Astrocyte (in vitro differentiated cells and primary cell): ENCODE data around the gene C20orf204. TPM values are rescaled to one million over a fixed set of nuclear protein-coding genes. Genes with fewer than 3 reads are reported as not detected.

Source experiments
- DNase-seq: peaks from one replicate; pipeline ENCODE4 v3.0.0-alpha.2; 2010; ENCODE audit warnings: low read depth
- FAIRE-seq: peaks from 2 replicates; lab custom pipeline; 2011; peaks lifted over from hg19 to GRCh38; lab: Jason Lieb, UNC
- H2AFZ ChIP-seq: 2 replicates; pipeline ENCODE4 v1.6.0; 2012; ENCODE audit warnings: low read depth, low read length, inconsistent platforms
- H3K27ac ChIP-seq: 2 replicates; pipeline ENCODE4 v1.5.1; 2011; ENCODE audit warnings: low read depth, low read length, inconsistent platforms
- H3K27me3 ChIP-seq: 2 replicates; pipeline ENCODE4 v1.6.0; 2011; ENCODE audit warnings: low read length, inconsistent platforms; ENCODE audit not compliant: insufficient read depth
- H3K36me3 ChIP-seq: 2 replicates; pipeline ENCODE4 v1.5.1; 2011; ENCODE audit warnings: low read length, inconsistent platforms; ENCODE audit not compliant: insufficient read depth
- H3K4me1 ChIP-seq: 2 replicates; pipeline ENCODE4 v1.5.1; 2011; ENCODE audit warnings: low read length, inconsistent platforms; ENCODE audit not compliant: insufficient read depth
- H3K4me2 ChIP-seq: 2 replicates; pipeline ENCODE4 v1.6.0; 2012; ENCODE audit warnings: low read length, inconsistent platforms
- H3K4me3 ChIP-seq: 2 replicates; pipeline ENCODE4 v1.5.1; 2011; ENCODE audit warnings: low read depth, mild to moderate bottlenecking, low read length, inconsistent platforms; ENCODE audit not compliant: insufficient read depth
- H3K79me2 ChIP-seq: 2 replicates; pipeline ENCODE4 v1.6.0; 2012; ENCODE audit warnings: mild to moderate bottlenecking, low read length, inconsistent platforms; ENCODE audit not compliant: insufficient read depth
- H3K9ac ChIP-seq: 2 replicates; pipeline ENCODE4 v1.6.0; 2012; ENCODE audit warnings: mild to moderate bottlenecking, low read length, inconsistent platforms
- H3K9me3 ChIP-seq: 2 replicates; pipeline ENCODE4 v1.5.1; 2012; ENCODE audit warnings: low read depth, mild to moderate bottlenecking, low read length, inconsistent platforms; ENCODE audit not compliant: insufficient read depth
- H4K20me1 ChIP-seq: 2 replicates; pipeline ENCODE4 v1.6.0; 2012; ENCODE audit warnings: low read length, inconsistent platforms; ENCODE audit not compliant: insufficient read depth
- H3K27ac Mint-ChIP-seq: one replicate; pipeline ENCODE4 v1.8.0; 2021; ENCODE audit warnings: mild to moderate bottlenecking, mixed read lengths; ENCODE audit not compliant: unreplicated experiment
- H3K27me3 Mint-ChIP-seq: one replicate; pipeline ENCODE4 v1.8.0; 2021; ENCODE audit warnings: low read depth, mixed read lengths; ENCODE audit not compliant: unreplicated experiment
- H3K36me3 Mint-ChIP-seq: one replicate; pipeline ENCODE4 v1.8.0; 2021; ENCODE audit warnings: low read depth, mixed read lengths; ENCODE audit not compliant: unreplicated experiment
- H3K4me1 Mint-ChIP-seq: one replicate; pipeline ENCODE4 v1.8.0; 2021; ENCODE audit warnings: low read depth, mixed read lengths; ENCODE audit not compliant: unreplicated experiment
- H3K4me3 Mint-ChIP-seq: one replicate; pipeline ENCODE4 v1.8.0; 2021; ENCODE audit warnings: mild to moderate bottlenecking, moderate library complexity, mixed read lengths; ENCODE audit not compliant: unreplicated experiment
- H3K9me3 Mint-ChIP-seq: one replicate; pipeline ENCODE4 v1.8.0; 2021; ENCODE audit warnings: mild to moderate bottlenecking, mixed read lengths; ENCODE audit not compliant: unreplicated experiment
- CTCF ChIP-seq: IDR thresholded peaks from 2 replicates; pipeline ENCODE4 v1.5.1; 2011; ENCODE audit warnings: low read depth, mild to moderate bottlenecking, inconsistent platforms, low read length, moderate library complexity; ENCODE audit not compliant: insufficient read depth
- EZH2 ChIP-seq: IDR thresholded peaks from 2 replicates; pipeline ENCODE4 v1.6.1; 2012; ENCODE audit warnings: mild to moderate bottlenecking, low read length, inconsistent platforms; ENCODE audit not compliant: insufficient read depth
- total RNA-seq: library from RNA; stranded (reverse); gene quantifications from 2 replicates; pipeline ENCODE4 v1.2.1, GENCODE V29; 2021

C20orf204 gene
- total RNA-seq, 1 donor from 2014 or later = 0.75 TPM

- peak overlapping the region; percentile 38 for H3K4me2 ChIP-seq
- Mint-ChIP-seq H3K27me3 (no peaks in the 10 kb centered on the region), H3K4me1 (peaks cover 18% of the 10 kb centered on the region), H3K4me3 (peak overlapping the region; percentile 74), H3K9me3 (no peaks in the 10 kb centered on the region), H3K27ac (peak overlapping the region; percentile 84), H3K36me3 (peaks cover 4% of the 10 kb centered on the region)
- DNase-seq (no peak), FAIRE-seq (no peak)
- peaks cover 5% of the 10 kb centered on the region for H3K79me2 ChIP-seq
- TF ChIP-seq CTCF (no peak), EZH2 (no peak)
- no peaks in the 10 kb centered on the region for H3K27me3 ChIP-seq
- peaks cover 31% of the 10 kb centered on the region for H3K4me1 ChIP-seq
- H3K9ac ChIP-seq = no peak overlapping the region
- peaks cover 32% of the 10 kb centered on the region for H4K20me1 ChIP-seq
- no peaks in the 10 kb centered on the region for H3K9me3 ChIP-seq
- no peak overlapping the region for H2AFZ ChIP-seq
- H3K4me3 ChIP-seq = no peak overlapping the region
- H3K27ac ChIP-seq = no peak overlapping the region
- H3K36me3 ChIP-seq = no peaks in the 10 kb centered on the region
These were observed 29.3 kb downstream of the C20orf204 start for GRCh38 chr20:64065062-64065973.

- H3K4me2 ChIP-seq = peak overlapping the region; percentile 38
- peak overlapping the region; percentile 84 for H3K27ac Mint-ChIP-seq
- H3K36me3 ChIP-seq = no peaks in the 10 kb centered on the region
- H3K4me1 ChIP-seq = peaks cover 31% of the 10 kb centered on the region
- DNase-seq (peak; percentile 77), FAIRE-seq (no peak)
- H3K9me3 ChIP-seq = no peaks in the 10 kb centered on the region
- H3K27ac ChIP-seq = no peak overlapping the region
- peaks cover 18% of the 10 kb centered on the region for H3K4me1 Mint-ChIP-seq
- peak overlapping the region; percentile 74 for H3K4me3 Mint-ChIP-seq
- H3K9ac ChIP-seq = no peak overlapping the region
- peaks cover 4% of the 10 kb centered on the region for H3K36me3 Mint-ChIP-seq
- H4K20me1 ChIP-seq = peaks cover 32% of the 10 kb centered on the region
- H3K27me3 ChIP-seq = no peaks in the 10 kb centered on the region
- H3K79me2 ChIP-seq = peaks cover 5% of the 10 kb centered on the region
- no peak overlapping the region for H2AFZ ChIP-seq
- H3K27me3 Mint-ChIP-seq = no peaks in the 10 kb centered on the region
- no peak overlapping the region for H3K4me3 ChIP-seq
- no peaks in the 10 kb centered on the region for H3K9me3 Mint-ChIP-seq
- TF ChIP-seq CTCF (no peak), EZH2 (no peak)
These were observed 30.0 kb downstream of the C20orf204 start for GRCh38 chr20:64065974-64066343.
